Mammary epithelial cell (primary cell): Measurements from ENCODE around the gene ATP5PB.

Source experiments
- CTCF ChIP-seq, 2 donors: IDR thresholded peaks in 1 of 2; conservative IDR thresholded peaks in 1 of 2; 2 replicates each; pipeline ENCODE4 v1.5.1; 2011 to 2012; ENCODE audit warnings: inconsistent platforms in 2 of 2, low read length in 2 of 2, mild to moderate bottlenecking in 2 of 2, control low read depth in 1 of 2, low read depth in 1 of 2; ENCODE audit not compliant: insufficient read depth in 1 of 2; ENCODE audit errors: extremely low read depth in 1 of 2
- EZH2 ChIP-seq: IDR thresholded peaks from 2 replicates; pipeline ENCODE4 v1.6.1; 2012; ENCODE audit warnings: low read length, inconsistent platforms, borderline replicate concordance

- TF ChIP-seq CTCF (conservative IDR thresholded peaks at IDR 0.05 in 1 of 2, IDR thresholded peaks at IDR 0.05 in 1 of 2; ENCODE audit: extremely low read depth in 1 of 2, insufficient read depth in 1 of 2, low read depth in 1 of 2, low read length in 2 of 2) (no peak), EZH2 (no peak)
These were observed 52.4 kb downstream of the ATP5PB start for GRCh38 chr1:111501645-111502044.
